ENCODE measurements around the gene NPPA.

DNA sequence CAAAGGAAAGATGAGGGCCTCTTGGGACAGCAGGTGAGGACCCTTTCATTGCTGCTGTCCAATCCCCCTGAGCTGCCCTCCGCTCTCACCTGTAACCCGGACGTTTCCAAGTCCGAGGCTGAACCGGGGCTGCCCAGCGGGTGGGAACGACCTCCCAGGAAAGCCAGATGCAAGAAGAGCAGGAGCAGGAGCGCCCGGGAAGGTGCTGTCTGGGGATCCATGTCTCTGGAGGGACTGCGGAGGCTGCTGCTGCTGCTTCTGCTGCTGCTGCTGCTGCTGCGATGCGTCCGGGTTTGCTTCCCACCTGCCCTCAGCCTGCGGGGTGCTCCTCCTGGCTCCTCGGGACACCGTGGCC, 11.0 kb upstream of the NPPA start, which contains the start of gene NPPB:
- TF ChIP-seq, protein P1, sequence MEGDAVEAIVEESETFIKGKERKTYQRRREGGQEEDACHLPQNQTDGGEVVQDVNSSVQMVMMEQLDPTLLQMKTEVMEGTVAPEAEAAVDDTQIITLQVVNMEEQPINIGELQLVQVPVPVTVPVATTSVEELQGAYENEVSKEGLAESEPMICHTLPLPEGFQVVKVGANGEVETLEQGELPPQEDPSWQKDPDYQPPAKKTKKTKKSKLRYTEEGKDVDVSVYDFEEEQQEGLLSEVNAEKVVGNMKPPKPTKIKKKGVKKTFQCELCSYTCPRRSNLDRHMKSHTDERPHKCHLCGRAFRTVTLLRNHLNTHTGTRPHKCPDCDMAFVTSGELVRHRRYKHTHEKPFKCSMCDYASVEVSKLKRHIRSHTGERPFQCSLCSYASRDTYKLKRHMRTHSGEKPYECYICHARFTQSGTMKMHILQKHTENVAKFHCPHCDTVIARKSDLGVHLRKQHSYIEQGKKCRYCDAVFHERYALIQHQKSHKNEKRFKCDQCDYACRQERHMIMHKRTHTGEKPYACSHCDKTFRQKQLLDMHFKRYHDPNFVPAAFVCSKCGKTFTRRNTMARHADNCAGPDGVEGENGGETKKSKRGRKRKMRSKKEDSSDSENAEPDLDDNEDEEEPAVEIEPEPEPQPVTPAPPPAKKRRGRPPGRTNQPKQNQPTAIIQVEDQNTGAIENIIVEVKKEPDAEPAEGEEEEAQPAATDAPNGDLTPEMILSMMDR (IDR thresholded peaks at IDR 0.05) = no peak
- TF ChIP-seq POLR2A (IDR thresholded peaks at IDR 0.05) = no peak
